Astrocyte (in vitro differentiated cells and primary cell): ENCODE data around the gene C3orf20.

Source experiments
- CTCF ChIP-seq: IDR thresholded peaks from 2 replicates; pipeline ENCODE4 v1.5.1; 2011; ENCODE audit warnings: low read depth, mild to moderate bottlenecking, inconsistent platforms, low read length, moderate library complexity; ENCODE audit not compliant: insufficient read depth
- EZH2 ChIP-seq: IDR thresholded peaks from 2 replicates; pipeline ENCODE4 v1.6.1; 2012; ENCODE audit warnings: mild to moderate bottlenecking, low read length, inconsistent platforms; ENCODE audit not compliant: insufficient read depth

- TF ChIP-seq CTCF (no peak), EZH2 (no peak)
Measured at GRCh38 chr3:14758297-14758696, 83.4 kb downstream of the C3orf20 start.
